ENCODE results near the gene KIZ. TPM values are rescaled to one million over a fixed set of nuclear protein-coding genes. Genes with fewer than 3 reads are reported as not detected.
A peak's percentile ranks its signal among the peaks of the same experiment; 100 is the strongest.

The KIZ gene
- total and polyA plus RNA-seq, 2 experiments from 2014 or later = 11.0 to 55.4 TPM

DNA sequence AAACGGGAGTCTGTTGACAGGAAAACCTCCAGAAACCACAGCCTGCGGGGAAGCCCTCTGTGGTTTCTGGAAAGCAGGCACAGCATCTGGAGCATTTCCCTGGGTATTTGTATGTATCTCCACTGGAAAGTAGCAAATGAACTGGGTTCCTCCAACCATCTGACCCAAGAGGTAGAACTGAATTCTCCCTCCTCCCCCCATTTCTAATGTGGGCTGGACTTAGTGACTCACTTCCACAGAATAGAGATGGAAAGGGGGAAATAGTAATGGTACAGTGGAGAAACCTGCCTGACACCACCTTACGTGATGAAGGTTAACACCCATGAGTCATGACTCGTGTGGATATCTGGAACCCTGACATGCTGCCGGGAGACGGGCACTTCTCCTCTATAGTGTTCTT is 125.4 kb downstream of the KIZ start:
- Histone ChIP-seq H3K9me3 (ENCODE audit: low read depth) (no peaks in the 10 kb centered on the region), H3K4me1 (ENCODE audit: low read depth) (no peaks in the 10 kb centered on the region), H3K36me3 (no peaks in the 10 kb centered on the region), H3K27ac (no peak overlapping the region), H3K4me3 (no peak overlapping the region), H3K27me3 (no peaks in the 10 kb centered on the region)
- TF ChIP-seq, protein P1, sequence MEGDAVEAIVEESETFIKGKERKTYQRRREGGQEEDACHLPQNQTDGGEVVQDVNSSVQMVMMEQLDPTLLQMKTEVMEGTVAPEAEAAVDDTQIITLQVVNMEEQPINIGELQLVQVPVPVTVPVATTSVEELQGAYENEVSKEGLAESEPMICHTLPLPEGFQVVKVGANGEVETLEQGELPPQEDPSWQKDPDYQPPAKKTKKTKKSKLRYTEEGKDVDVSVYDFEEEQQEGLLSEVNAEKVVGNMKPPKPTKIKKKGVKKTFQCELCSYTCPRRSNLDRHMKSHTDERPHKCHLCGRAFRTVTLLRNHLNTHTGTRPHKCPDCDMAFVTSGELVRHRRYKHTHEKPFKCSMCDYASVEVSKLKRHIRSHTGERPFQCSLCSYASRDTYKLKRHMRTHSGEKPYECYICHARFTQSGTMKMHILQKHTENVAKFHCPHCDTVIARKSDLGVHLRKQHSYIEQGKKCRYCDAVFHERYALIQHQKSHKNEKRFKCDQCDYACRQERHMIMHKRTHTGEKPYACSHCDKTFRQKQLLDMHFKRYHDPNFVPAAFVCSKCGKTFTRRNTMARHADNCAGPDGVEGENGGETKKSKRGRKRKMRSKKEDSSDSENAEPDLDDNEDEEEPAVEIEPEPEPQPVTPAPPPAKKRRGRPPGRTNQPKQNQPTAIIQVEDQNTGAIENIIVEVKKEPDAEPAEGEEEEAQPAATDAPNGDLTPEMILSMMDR (IDR thresholded peaks at IDR 0.05; ENCODE audit: low read depth, low read length) = no peak
- DNase-seq (ENCODE audit: low read depth in 1 of 2, low spot score in 1 of 2) = peak in 1 of 2 donors; percentile 23

DNA sequence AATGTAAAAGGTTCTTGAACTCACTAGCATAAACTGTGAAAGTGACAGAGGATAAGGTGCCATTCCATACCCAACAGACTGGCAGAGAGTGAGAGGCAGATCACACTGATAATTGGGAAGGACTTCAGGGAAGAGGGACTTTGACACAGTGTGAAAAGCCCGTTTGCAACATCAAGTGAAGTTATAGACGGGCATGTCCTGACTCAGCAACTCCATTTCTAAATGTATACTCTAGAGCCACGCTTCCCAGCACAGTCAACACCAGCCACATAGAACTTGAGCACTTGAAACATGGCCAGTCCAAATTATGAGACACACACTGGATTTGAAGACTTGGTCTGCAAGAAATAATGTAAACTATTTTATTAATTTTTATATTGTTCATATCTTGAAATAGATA is 131.3 kb downstream of the KIZ start:
- DNase-seq (ENCODE audit: low read depth in 1 of 2, low spot score in 1 of 2) = no peak
- H3K4me1 ChIP-seq (ENCODE audit: low read depth) = no peaks in the 10 kb centered on the region
- TF ChIP-seq, protein P1 (IDR thresholded peaks at IDR 0.05; ENCODE audit: low read depth, low read length) = no peak
- no peak overlapping the region for H3K4me3 ChIP-seq
- H3K9me3 ChIP-seq (ENCODE audit: low read depth) = no peaks in the 10 kb centered on the region
- H3K27me3 ChIP-seq = no peaks in the 10 kb centered on the region
- no peaks in the 10 kb centered on the region for H3K36me3 ChIP-seq
- H3K27ac ChIP-seq = no peak overlapping the region

DNA sequence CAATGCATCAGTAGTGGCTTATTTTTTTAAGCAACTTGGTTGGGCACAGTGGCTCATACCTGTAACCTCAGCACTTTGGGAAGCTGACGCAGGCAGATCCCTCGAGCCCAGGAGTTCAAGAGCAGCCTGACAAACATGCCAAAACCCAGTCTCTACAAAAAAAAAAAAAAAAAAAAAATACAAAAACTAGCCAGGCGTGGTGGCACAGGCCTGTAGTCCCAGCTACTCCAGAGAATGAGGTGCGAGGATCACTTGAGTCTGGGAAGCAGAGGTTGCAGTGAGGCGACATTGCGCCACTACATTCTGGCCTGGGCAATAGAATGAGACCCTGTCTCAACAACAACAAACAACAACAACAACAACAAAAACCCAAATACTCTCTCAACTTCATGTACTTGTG is 132.5 kb downstream of the KIZ start:
- H3K9me3 ChIP-seq (ENCODE audit: low read depth) = no peaks in the 10 kb centered on the region
- no peaks in the 10 kb centered on the region for H3K27me3 ChIP-seq
- no peak for DNase-seq (ENCODE audit: low read depth in 1 of 2, low spot score in 1 of 2)
- no peak overlapping the region for H3K27ac ChIP-seq
- H3K4me1 ChIP-seq (ENCODE audit: low read depth) = no peaks in the 10 kb centered on the region
- no peak overlapping the region for H3K4me3 ChIP-seq
- TF ChIP-seq, protein P1 (IDR thresholded peaks at IDR 0.05; ENCODE audit: low read depth, low read length) = no peak
- no peaks in the 10 kb centered on the region for H3K36me3 ChIP-seq

DNA sequence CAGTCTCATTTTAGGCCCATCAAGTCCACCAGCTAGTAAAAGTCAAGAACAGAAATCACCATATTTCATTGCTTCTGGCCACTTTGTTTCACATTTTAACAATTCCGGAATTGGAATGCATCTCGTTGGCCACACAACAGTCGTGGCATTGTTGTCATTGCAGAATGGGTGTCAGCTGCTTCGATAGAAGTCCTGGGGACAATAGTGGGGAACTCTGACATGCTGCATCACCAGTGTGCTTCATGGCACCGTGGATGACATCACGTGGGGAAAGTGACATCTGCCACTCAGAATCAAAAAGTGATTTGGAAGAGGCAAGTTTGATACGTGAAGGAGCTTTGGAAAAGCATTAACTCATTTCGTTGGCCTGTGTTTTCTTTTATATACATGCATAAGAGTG is 133.5 kb downstream of the KIZ start:
- Histone ChIP-seq H3K9me3 (ENCODE audit: low read depth) (no peaks in the 10 kb centered on the region), H3K27ac (no peak overlapping the region), H3K4me3 (no peak overlapping the region), H3K27me3 (no peaks in the 10 kb centered on the region), H3K36me3 (no peaks in the 10 kb centered on the region), H3K4me1 (ENCODE audit: low read depth) (no peaks in the 10 kb centered on the region)
- no peak for DNase-seq (ENCODE audit: low read depth in 1 of 2, low spot score in 1 of 2)
- TF ChIP-seq, protein P1 (IDR thresholded peaks at IDR 0.05; ENCODE audit: low read depth, low read length) = no peak

DNA sequence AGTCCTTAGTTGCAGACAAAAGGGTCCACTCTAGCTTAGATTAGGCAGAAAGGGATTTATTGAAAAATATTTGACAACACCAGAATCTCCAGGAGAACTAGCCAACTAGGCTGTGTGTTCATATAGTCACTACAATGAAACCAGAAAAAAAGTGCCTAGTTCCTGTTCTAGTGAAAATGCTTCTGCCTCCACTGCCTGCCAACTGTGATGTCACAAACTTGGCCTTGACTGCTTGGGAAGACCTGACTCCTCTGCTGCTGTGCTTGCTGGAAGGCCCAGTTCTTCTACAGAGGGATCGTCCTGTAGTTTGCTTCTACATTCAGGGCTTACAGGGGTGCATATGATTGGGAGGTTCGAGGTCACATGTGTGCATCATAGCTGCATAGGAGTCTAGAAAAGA is 136.9 kb downstream of the KIZ start:
- no peak overlapping the region for H3K4me3 ChIP-seq
- DNase-seq (ENCODE audit: low read depth in 1 of 2, low spot score in 1 of 2) = no peak
- no peaks in the 10 kb centered on the region for H3K36me3 ChIP-seq
- H3K9me3 ChIP-seq (ENCODE audit: low read depth) = no peaks in the 10 kb centered on the region
- TF ChIP-seq, protein P1 (IDR thresholded peaks at IDR 0.05; ENCODE audit: low read depth, low read length) = no peak
- H3K27ac ChIP-seq = no peak overlapping the region
- no peaks in the 10 kb centered on the region for H3K27me3 ChIP-seq
- no peaks in the 10 kb centered on the region for H3K4me1 ChIP-seq (ENCODE audit: low read depth)

All from cardiac muscle cell (in vitro differentiated cells and primary cell).